SK-MEL-5 (cell line): ENCODE data around the gene RIPK3. TPM values are rescaled to one million over a fixed set of nuclear protein-coding genes. Genes with fewer than 3 reads are reported as not detected.
"Not testable (repeated sequence)": the region's sequence is repeated elsewhere in the genome, so short reads cannot be mapped to it uniquely, and the experiment has no call there.

Experiments
- DNase-seq: peaks from one replicate; pipeline ENCODE4 v3.0.0-alpha.2; 2016; ENCODE audit warnings: low read depth, low spot score
- in situ Hi-C: cut with HindIII; loops from 2 replicates; pipeline ENCODE4 v1.10.0; 2016; ENCODE audit warnings: low sequenced_read_pairs, high pct_unique_total_duplicates, low pct_unique_long_range_greater_than_20kb
- polyA plus RNA-seq, 2 experiments: library from polyadenylated mRNA; depleted of rRNA; stranded (reverse); fragments of >200 nt; gene quantifications; 2 replicates each; pipeline ENCODE4 v1.2.3, GENCODE V29; 2015
- total RNA-seq: library from RNA; depleted of rRNA; stranded (reverse); fragments of >200 nt; shearing (Covaris generic); gene quantifications from 2 replicates; pipeline ENCODE4 v1.2.3, GENCODE V29; 2014; rRNA removed

The RIPK3 gene
- not detected in 2 replicates for total RNA-seq
- polyA plus RNA-seq (2015; cell fraction: cytosol; rRNA removed): not detected in 2 replicates
- not detected in 2 replicates for polyA plus RNA-seq (2015; cell fraction: nucleus; rRNA removed)

GRCh38 chr14:24339284-24340151 lies at the start of gene RIPK3:
RIPK3 (minus strand) TSS chr14:24339991; CDS start chr14:24339826, 165 bp downstream.
- in situ Hi-C loops: loop anchor here (10.0 kb wide), 1 partner anchor 85 kb away; the partner anchor contains the start of genes CBLN3 and KHNYN
- DNase-seq: no peak

GRCh38 chr14:24389226-24389848 lies 49.5 kb upstream of the RIPK3 start:
- in situ Hi-C loops: no loop called here
- DNase-seq: no peak

GRCh38 chr14:24388474-24389179 lies 48.8 kb upstream of the RIPK3 start:
- in situ Hi-C loops: no loop called here
- peak; percentile 55 for DNase-seq

- DNase-seq, in situ Hi-C loops: not testable (repeated sequence)
These were observed 47.8 kb upstream of the RIPK3 start for GRCh38 chr14:24387579-24387978.

- in situ Hi-C loops: no loop called here
- no peak for DNase-seq
These were observed 47.2 kb upstream of the RIPK3 start for GRCh38 chr14:24387009-24387345.

- in situ Hi-C loops: no loop called here
- DNase-seq: no peak
These were observed 45.7 kb upstream of the RIPK3 start for GRCh38 chr14:24385524-24385923.

GRCh38 chr14:24384169-24384568 lies 44.4 kb upstream of the RIPK3 start:
- in situ Hi-C loops: no loop called here
- DNase-seq: no peak

- DNase-seq: no peak
- in situ Hi-C loops: no loop called here
These were observed 42.2 kb upstream of the RIPK3 start for GRCh38 chr14:24382064-24382371.

- DNase-seq: no peak
- in situ Hi-C loops: no loop called here
These were observed 41.7 kb upstream of the RIPK3 start for GRCh38 chr14:24381363-24382063.

GRCh38 chr14:24379907-24380730 lies 40.3 kb upstream of the RIPK3 start:
- no peak for DNase-seq
- in situ Hi-C loops: no loop called here

- DNase-seq: no peak
- in situ Hi-C loops: no loop called here
These were observed 39.5 kb upstream of the RIPK3 start for GRCh38 chr14:24378981-24379906.

- DNase-seq: no peak
- in situ Hi-C loops: no loop called here
These were observed 38.5 kb upstream of the RIPK3 start for GRCh38 chr14:24378327-24378726.

GRCh38 chr14:24377657-24378056 lies 37.9 kb upstream of the RIPK3 start:
- DNase-seq: no peak
- in situ Hi-C loops: no loop called here

GRCh38 chr14:24377126-24377525 lies 37.3 kb upstream of the RIPK3 start:
- in situ Hi-C loops: no loop called here
- DNase-seq: no peak

- DNase-seq: no peak
- in situ Hi-C loops: no loop called here
These were observed 36.8 kb upstream of the RIPK3 start for GRCh38 chr14:24376448-24377070.
